Activated CD8-positive, alpha-beta memory T cell treated with anti-CD3 and anti-CD28 coated beads, Interleukin-2, amount 50 U/mL, for 24 hours (primary cell): ENCODE measurements around the gene CELF4.

Experiments used
- DNase-seq: peaks from one replicate; pipeline ENCODE4 v3.0.0-alpha.2; 2020; ENCODE audit errors: extremely low read depth

CELF4 gene

DNA sequence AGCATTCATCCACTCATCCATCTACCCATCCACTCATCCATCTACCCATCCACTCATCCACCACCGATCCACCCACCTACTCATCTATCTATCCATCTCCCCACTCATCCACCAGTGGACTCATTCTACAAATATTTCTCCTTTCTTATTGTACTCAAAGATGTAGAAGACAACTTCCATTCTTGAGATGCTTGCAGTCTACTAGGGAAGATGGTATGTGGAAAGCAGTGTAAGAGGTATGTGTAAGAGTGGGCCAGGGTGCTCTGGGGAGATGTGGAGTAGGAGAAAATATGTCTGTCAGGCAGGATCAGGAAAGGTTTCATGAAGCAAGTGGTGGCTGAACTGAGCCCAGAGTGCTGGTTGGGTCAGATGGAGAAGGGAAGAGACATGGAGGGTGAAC is 150.8 kb downstream of the CELF4 start:
- DNase-seq, result no peak

DNA sequence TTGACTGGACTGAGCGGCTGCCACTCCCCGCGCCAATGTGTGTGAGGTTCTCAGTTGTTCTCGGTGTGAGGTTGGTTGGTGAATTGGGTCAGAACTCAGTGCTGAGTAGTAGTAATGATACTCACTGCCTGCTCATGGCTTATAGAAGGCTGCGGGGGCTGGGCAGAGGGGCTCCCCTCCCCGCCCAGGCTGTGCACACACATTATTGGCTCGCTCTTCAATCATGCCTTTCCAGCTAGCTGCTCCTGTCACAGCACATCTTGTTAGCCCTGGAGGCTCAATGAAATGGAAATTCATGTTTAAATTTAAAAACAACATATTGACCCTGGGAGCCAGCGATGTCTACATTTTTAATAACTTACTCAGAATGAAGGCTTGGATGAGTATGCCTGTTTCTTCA is 152.8 kb downstream of the CELF4 start:
- DNase-seq, result no peak

DNA sequence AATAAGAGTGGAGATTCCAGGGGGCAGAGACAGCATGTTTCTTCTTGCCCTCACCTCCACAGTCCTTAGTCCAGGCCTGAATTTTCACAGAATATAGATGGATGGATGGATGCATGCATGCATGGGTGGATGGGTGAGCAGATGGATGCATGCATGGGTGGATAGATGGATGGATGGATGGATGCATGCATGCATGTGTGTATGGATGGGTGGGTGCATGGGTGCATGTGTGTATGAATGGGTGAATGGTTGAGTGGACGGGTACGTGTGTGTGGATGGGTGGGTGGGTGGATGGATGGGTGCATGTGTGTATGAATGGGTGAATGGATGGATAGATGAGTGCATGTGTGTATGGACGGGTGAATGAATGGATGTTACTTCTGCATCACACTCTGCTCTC is 153.3 kb downstream of the CELF4 start:
- DNase-seq, result no peak

DNA sequence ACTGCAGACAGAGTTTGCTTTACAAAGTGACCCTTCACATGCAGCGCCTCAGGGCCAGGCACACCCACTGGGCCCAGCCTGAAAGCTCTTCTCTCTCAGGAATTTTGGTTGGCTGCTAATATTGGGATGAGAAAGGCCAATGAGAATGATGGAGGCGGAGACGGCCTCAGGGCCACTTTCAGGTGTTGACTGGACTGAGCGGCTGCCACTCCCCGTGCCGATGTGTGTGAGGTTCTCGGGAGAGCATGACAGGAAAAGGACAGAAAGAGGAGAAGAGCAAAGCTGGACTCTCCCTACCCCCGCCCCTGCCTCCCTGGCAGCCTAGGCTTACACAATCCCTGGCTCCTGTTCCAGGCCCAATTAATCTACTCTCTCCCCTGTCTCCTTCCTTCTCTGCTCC is 155.7 kb downstream of the CELF4 start:
- DNase-seq, result no peak

DNA sequence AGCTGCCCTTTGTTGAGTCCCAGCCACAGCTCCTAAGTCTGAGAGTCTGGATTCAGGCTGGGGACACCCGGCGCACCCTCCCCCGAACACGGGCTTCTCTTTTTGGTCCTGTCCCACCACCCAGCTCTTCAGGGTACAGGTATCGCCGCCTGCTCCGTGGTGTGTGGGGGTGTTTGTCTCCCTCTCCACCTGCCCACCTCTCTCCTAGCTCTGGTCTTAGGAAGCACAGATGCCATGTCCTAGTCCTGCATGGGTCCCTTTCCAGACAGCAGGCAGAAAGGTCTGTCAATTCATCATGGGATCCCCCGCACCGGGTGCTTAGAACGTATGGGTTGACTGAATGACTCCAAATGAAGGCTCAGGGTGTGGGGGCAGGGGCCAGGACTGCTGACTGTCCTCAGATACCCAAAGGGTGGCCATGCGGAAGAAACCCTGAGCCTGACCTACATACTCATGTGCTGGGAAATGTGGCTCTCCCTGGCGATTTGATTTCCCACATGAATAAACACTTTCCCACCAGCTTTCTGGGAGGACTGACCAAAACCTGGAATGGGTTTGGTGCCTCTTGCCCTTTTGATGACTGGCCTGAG is 156.8 kb downstream of the CELF4 start:
- no peak for DNase-seq

DNA sequence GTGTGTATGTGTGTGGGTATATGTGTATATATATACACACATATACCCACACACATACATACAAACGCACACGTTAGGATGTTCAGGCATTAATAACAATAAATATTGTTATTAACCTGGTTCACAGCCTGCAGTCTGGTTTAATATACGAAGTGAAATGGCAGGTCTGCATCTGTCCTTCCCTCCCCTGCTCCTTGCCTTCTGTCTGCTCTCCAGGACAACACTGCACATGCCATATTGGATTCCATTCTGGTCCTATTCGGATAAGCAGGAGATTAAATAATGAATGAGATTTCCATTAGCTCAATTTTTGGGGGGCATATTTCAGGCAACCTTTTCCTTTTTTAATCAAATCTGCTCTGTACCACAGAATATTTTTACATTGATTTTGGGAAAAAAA is 158.0 kb downstream of the CELF4 start:
- DNase-seq, result no peak

DNA sequence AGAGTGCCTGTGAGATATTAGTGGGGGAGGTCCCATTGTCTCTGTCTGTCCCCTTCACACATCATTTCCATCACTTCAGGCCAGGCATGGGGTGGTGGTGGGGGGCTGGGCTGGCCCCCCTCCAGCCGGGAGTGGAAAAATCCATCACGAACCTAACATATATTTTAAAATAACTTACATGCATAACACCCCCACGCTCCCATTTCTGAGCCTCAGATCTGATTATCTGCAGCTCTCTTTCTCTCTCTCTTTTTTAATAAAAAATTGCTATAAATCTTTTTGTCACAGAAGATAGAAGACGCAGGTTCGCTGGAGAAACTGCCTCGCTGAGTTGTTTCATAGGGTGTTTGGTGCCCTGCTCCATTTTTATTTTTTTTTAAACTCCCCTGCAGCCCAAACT is 159.8 kb downstream of the CELF4 start:
- DNase-seq, result no peak

DNA sequence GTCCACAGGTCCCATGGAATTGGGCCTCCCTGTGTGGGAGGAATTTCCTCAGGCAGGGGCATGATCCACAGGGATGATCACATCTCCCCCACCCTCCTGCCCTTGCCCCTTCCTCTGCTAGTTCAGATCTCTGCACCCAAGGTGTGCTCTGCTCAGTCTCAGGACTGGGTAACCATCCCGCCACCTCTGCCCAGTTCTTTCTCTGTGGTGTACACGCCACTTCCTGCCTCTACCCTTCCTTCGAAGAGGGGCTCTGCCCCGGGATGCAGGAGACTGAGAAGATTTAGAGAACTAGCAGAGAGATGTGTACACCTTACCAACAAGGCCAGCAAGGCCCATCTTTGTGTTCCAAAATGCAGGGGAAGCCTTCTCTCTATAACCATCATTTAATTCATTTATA is 160.4 kb downstream of the CELF4 start:
- no peak for DNase-seq

DNA sequence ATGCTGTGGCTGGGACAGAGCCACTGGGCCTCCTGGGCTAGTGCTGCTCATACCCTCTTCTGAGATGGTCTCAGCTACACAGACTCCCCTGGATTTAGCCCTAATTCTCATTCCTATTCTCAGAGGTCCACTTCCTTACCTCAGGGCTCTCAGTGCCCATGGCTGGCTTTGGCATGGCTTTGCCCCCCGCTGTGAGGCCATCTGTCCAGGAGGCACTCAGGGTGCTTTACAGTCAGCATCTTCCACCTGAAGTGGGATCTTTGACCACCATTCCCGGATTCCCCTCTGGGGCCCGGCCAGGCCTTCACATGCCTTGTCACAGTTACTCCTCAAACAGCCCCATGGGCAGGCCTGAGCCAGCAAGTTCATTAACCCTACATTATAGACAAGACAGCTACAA is 161.8 kb downstream of the CELF4 start:
- no peak for DNase-seq

DNA sequence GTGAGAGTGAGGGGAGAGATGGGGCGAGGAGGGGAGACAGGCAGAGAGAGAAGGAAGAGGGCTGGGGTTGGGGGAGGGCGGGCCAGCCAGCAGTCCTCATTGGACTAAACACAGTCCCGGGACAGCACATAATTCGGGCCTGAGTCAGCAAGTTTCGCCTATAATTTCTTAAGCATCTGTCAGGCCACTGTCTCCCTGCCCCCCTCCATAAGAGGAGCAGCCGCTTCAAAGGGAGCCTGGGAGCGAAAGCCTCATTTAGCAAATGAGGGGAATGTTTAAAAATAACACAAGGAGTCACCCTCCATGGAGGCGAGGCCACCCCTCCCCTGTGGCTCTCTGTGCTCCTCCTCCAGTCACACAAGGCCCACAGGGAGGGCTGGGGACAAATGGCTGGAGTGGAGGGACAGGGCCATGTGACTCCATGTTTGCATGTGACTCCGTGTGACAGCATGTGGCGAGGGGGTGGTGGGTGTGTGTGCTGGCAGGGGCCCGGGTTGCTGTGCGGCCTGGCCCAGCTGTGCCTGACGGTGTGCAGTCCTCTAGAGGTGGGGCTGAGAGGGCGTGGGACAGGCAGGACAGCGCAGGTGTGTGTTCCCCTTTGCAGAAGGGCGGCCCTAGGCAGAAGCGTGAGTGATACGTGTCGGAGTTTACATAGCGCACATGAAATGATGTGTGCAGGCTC is 162.4 kb downstream of the CELF4 start:
- no peak for DNase-seq

DNA sequence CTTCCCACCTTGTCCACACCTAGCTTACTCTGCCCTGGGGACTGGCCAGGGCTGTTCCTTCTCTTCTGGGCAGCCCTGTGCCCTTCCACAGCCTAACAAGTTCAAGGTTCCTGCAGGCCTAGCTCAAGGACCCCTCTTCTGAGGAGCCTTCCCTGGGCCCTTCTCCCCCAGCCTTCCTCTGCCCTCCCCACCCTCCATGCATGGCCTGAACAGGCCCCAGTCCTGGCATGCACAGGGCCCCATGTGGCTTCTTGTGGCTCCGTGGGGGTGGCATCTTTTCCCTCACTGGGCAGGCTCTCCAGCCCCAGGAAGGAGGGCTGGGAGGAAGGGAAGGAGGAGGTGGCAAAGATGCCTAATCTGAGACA is 162.9 kb downstream of the CELF4 start:
- DNase-seq, result no peak

DNA sequence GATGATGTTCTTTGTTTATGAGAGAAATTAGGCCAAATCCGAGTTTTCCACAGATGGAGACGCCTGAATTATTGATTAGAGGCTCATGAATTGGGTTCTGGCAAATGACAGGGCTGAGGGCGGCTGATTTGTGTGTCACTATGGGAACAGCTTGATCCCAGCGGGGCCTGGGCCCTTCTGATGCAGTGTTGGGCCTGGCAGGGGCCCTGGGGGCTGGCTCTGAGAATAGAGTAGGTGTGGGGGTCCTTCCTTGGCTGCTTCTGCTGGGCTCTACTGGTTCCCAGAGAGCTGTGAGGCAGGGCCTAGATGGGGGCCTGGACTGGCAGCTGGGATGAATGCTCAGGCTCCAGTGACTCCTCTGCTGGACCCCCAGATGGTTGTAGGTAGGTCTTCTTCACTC is 164.8 kb downstream of the CELF4 start:
- DNase-seq, result no peak

DNA sequence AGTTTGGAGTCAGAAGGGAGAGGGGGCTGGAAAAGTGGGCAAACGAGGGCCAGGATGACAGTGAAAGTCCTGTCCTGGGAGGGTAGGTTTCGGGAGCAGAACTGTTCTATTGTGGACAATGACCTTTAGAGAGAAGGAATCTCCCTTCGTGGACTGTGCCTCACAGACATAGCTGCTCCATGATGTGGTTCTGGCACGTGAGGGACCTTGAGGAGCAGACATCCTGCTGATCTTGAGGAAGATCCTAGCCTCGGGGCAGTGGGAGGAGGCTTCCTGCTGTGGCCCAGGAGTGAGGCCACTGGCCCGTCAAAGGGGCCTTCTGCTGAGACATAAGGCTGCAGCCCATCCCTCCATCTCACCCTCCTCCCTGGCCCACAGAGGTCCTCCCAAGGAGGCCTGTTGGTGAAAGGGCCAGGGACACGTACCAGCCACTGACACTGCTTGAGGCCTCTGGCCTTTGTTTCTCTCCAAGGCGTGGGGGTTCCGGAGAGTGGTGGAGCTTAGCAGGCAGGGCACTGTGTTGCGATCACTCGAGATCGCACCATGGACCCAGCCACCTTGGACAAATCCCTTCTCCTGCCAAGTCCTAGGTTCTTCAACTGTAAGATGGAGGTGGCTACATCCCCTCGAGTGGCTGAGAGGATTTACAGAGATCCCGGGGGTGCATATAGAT is 167.2 kb downstream of the CELF4 start:
- no peak for DNase-seq

DNA sequence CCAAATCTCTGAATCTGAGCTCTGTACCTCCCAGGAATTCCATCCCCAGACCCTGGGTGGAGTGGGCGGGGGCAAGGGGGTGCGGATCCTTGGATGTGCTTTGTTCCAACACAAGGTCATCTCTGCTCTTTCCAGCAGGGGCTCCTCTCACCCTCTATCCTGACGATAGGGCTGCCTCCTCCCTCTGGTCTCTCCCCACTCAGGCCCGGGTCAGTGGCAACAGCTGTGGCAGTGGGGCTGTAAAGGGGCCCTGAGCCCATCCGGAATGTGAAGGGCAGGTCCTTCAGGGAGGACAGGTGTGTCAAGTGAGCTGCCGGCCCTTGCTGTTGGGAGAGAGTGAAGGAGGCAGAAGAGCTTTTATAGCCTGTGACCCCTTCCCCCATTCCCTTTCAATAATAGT is 167.8 kb downstream of the CELF4 start:
- no peak for DNase-seq

DNA sequence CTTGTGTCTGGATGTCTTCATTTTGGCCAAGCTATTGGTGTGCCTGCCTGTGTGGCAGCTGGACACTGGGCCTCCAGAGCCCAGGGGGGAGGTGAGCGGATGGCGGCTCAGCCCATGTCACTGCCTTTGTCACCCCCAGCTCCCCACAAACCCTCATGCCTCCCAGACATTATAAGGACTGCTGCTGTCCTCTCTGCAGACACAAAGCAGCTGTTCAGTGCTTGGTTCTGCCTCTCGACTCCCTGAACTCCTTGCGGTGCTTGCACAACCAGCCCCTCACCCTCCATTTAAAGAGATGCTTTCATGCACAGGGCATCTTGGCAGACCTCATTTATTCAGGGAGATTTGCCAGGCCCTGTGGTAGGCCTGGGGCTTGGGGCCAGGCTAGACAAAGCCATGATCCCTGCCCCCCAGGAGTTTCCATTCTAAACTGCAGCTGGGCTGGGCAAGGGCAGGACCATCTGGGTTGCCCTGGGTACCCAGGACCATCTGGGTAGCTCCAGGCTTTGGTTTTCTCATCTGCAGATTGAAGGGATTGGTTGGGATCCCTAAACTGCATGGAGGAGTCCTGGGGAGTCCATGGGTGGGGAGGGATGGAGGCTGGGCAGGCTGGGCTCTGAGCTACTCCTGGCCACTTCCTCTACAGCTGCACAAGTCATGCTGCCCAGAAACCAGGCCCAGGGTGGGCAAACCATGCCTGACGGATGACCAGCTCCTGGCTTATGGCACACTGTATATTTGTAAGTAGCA is 168.5 kb downstream of the CELF4 start:
- no peak for DNase-seq

DNA sequence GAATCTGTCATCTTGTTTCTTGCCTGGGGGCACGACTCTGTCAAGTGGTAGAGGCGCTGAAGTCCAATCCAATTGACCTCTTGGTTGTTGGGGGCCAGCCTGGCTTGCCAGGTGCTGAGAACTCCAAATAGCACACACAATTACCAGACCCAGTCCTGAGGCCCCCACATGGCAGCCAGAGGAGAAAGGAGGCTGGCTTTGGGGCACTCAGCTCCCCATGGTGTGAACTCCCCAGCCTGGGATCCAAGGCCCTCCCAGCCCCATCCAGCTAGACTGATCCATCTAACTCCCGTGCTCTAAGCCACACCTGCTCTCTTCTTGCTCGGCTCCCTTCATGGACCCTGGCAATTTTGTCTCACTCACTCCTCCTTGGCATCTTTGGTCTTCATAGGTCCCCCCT is 170.0 kb downstream of the CELF4 start:
- no peak for DNase-seq

DNA sequence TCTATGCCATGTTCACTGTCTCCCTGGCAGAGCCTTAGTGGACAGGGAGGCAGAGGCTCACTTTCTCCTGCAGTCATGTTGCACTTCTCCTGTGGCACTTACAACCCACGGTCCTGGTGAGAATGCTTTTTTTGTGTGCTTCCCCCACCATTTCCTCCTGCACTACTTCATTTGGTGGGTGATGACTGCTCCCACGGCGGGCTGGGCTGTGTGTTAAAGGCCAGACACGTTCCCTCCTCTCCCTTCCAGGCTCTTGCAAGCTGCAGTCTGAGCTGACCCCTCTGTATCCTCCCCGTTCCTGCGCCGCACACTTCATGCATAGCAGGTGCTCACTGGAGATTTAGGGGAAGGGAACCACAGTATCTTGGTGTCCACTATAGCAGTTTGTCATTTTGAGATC is 170.5 kb downstream of the CELF4 start:
- no peak for DNase-seq

DNA sequence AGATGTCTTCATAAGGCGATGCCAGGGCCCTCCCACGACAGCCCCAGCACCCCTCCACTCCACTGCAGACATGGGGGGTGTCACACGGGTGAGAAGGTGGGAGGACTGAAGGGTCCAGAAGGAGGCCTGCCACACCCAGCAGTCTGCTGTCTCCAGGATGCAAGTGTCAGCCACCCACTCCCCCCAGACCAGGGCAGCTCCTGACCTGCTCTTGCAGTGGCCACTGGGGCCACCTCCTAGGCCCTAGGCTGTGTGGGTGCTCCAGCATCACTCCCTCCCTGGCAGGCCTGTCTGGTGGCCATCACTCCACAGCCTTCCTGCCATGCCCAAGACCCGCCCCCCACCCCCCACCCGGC is 171.0 kb downstream of the CELF4 start:
- no peak for DNase-seq

DNA sequence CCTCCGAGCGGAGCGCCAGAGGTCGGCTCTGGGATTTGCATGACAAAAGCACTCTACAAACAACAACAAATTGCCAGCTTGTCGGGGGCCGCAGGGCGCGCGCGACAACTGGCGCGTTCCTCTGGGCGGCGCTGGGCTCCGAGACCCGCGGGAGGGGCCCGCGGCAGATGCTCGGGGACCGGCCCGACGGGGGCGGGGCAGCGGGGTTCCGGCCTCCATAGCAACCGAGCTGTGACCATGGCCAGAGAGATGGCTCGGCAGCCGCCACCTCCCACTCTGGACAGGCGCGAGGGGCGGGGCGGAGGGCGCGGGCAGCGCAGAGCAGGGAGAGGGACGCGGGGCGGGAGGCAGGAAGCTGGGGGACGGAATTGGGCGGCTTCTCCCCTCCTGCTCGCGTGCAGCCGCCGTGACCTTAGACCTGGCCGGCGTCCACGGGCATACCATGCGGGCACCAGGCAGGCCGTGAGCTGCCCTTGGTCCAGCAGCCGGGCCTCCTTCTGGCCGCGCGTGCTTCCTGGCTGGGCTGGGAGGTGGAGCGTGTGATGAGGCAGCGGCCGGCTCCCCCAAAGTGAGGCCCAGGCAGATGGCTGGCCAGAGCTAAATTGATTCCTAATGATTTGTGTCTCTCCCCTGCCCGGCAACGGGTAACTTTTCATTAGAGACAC is 171.5 kb downstream of the CELF4 start:
- DNase-seq, result no peak

DNA sequence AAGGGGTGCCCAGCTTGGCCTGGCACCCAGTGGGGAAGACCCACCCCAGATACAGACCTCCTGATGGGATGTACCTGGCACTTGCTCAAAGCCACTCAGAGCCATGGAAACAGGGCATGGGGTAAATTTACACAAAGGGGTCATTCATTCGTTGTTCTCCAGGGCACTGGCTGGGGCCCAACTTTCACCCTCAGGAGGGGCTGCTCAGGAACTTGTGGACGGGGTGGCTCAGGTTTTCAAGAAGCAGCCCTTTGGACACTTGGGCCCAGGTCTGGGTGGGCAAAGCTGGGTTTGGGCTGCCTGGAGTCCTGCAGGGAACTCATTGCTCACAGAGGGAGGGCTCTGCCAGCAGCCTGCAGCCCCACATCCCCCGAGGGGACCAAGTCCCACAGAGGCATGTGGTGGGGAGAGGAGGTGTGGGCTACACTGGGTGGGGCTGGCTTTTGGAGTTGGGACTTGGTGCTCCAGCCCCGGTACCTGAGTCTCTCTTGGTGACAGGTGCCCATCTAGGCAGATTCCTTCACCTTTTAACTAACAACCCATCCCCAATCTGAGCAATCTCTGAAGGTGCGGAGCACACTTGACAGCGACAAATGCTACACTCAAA is 172.3 kb downstream of the CELF4 start:
- DNase-seq, result no peak

DNA sequence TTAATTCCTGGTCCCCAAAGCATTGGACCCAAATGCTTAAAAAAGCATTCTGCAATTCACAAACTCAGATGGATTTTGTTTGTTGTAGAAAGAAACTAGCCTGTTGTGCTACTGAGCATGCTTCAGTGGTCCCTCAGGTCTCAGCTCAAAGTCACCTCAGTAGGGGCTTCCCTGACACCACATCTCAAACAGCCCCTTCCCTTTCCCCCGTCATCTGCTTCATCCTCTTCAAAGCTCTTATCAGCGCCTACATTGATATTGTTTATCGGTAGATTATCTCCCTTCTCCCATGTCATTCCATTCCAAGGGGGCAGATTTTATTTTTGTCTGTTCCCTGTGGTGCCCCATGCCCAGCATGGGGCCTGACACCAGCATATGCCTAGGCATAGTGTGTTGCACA is 172.9 kb downstream of the CELF4 start:
- DNase-seq, result no peak
